IPS-11a (cell line): ENCODE data around the gene RAP1A.
A peak's percentile ranks its signal among the peaks of the same experiment; 100 is the strongest.

ENCODE experiments used
- H3K4me3 ChIP-seq: one replicate; pipeline ENCODE4 v1.5.1; 2013; ENCODE audit warnings: low read depth, low read length, control low read depth

RAP1A gene

GRCh38 chr1:111751906-111752575 lies 132.5 kb downstream of the RAP1A start:
- H3K4me3 ChIP-seq, result no peak overlapping the region

GRCh38 chr1:111754984-111755330 lies 135.4 kb downstream of the RAP1A start:
- peak overlapping the region; percentile 91 for H3K4me3 ChIP-seq

GRCh38 chr1:111755331-111756123 lies 135.9 kb downstream of the RAP1A start, which contains the start of gene DDX20:
TSS of gene DDX20 (plus strand) at chr1:111755901. CDS start at chr1:111755925, 24 bp downstream.
- H3K4me3 ChIP-seq, result peak within 1 kb of the TSS; percentile 91

GRCh38 chr1:111756124-111756513 lies 136.5 kb downstream of the RAP1A start:
- H3K4me3 ChIP-seq, result peak overlapping the region; percentile 91

GRCh38 chr1:111758373-111758772 lies 138.8 kb downstream of the RAP1A start:
- H3K4me3 ChIP-seq, result no peak overlapping the region

GRCh38 chr1:111761717-111762116 lies 142.1 kb downstream of the RAP1A start:
- no peak overlapping the region for H3K4me3 ChIP-seq

GRCh38 chr1:111762332-111762731 lies 142.7 kb downstream of the RAP1A start:
- no peak overlapping the region for H3K4me3 ChIP-seq
